Right lobe of liver (tissue), 4 donors: ENCODE measurements around the gene ASTE1.

Experiments
- CTCF ChIP-seq, 4 donors: fragments of 200-600 bp in 3 of 4; fragments of 450-650 bp in 1 of 4; IDR thresholded peaks; one replicate each; pipeline versions ENCODE4 v1.5.1 to v1.8.0; 2016 to 2022; ENCODE audit warnings: antibody characterized with exemption in 4 of 4, mild to moderate bottlenecking in 2 of 4
- POLR2A ChIP-seq: fragments of 450-650 bp; IDR thresholded peaks from one replicate; pipeline ENCODE4 v1.6.1; 2017; ENCODE audit warnings: antibody characterized with exemption, mild to moderate bottlenecking
- donor health status: DM: no; HTN: no; CAD: no.
- donor health status: DM: no; HTN: no; CAD: no.
- donor health status: DM: no; HTN: yes; CAD: no.

DNA sequence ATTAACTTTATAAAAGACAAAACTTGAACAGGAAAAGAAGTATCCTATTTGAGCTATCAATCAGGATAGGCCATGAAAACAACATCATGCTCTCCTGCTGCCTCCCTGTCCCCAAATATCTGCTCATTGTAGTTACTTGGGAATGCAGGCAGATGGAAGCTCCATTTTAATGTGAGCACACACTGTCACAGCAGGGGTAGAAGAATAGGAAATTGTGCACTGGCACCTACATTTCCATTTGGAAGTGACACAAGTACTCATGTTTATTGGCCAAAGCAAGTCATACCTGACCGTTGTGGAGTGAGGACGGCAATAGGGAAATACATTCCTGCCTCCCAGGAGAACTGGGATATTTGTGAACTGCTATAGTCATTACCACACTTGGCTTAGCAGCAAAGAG is 52.4 kb downstream of the ASTE1 start:
- no peak for TF ChIP-seq CTCF (IDR thresholded peaks at IDR 0.05)
- TF ChIP-seq POLR2A, result no peak
